Kasumi-1 (cell line): Measurements from ENCODE around the gene SUSD2.
"Not testable (repeated sequence)": the region's sequence is repeated elsewhere in the genome, so short reads cannot be mapped to it uniquely, and the experiment has no call there.

Experiments used
- DNase-seq, 2 experiments: peaks; one replicate each; lab custom pipeline; 2025; lab: John Stamatoyannopoulos, UW

SUSD2 gene

GRCh38 chr22:24214467-24215285 lies 33.4 kb downstream of the SUSD2 start:
- no peak for DNase-seq

- DNase-seq, result no peak
These were observed 35.4 kb downstream of the SUSD2 start for GRCh38 chr22:24216541-24217209.

- no peak for DNase-seq
These were observed 36.1 kb downstream of the SUSD2 start for GRCh38 chr22:24217384-24217783.

- no peak for DNase-seq
These were observed 38.5 kb downstream of the SUSD2 start for GRCh38 chr22:24219750-24220149.

- DNase-seq, result no peak
These were observed 43.2 kb downstream of the SUSD2 start for GRCh38 chr22:24224468-24224867.

GRCh38 chr22:24225044-24225601 lies 43.8 kb downstream of the SUSD2 start:
- DNase-seq, result no peak

GRCh38 chr22:24225951-24226350 lies 44.7 kb downstream of the SUSD2 start:
- DNase-seq, result no peak

- DNase-seq, result peak; percentile 14 to 18
These were observed 49.8 kb downstream of the SUSD2 start for GRCh38 chr22:24230911-24231656.

- DNase-seq, result no peak
These were observed 50.4 kb downstream of the SUSD2 start for GRCh38 chr22:24231706-24232105.

GRCh38 chr22:24232124-24232523 lies 50.8 kb downstream of the SUSD2 start:
- DNase-seq, result no peak

GRCh38 chr22:24232725-24233124 lies 51.4 kb downstream of the SUSD2 start:
- DNase-seq, result no peak

GRCh38 chr22:24233235-24233634 lies 51.9 kb downstream of the SUSD2 start:
- DNase-seq, result no peak

GRCh38 chr22:24233816-24234215 lies 52.5 kb downstream of the SUSD2 start:
- DNase-seq, result no peak

GRCh38 chr22:24235315-24235714 lies 54.0 kb downstream of the SUSD2 start:
- no peak for DNase-seq

- peak in 1 of 2 experiments; percentile 10 for DNase-seq
These were observed 55.4 kb downstream of the SUSD2 start for GRCh38 chr22:24236656-24237055.

GRCh38 chr22:24238101-24238694 lies 56.9 kb downstream of the SUSD2 start:
- not testable (repeated sequence) for DNase-seq
